ENCODE measurements around the gene TMEM169. TPM values are rescaled to one million over a fixed set of nuclear protein-coding genes. Genes with fewer than 3 reads are reported as not detected.

Gene TMEM169
- total RNA-seq, 4 donors from 2014 or later, result 0.30 to 0.85 (median 0.72) TPM; not detected in 1

- Histone ChIP-seq H3K4me1 (peaks cover 17% of the 10 kb centered on the region), H3K27me3 (no peaks in the 10 kb centered on the region), H3K4me3 (no peak overlapping the region), H3K36me3 (no peaks in the 10 kb centered on the region), H3K27ac (no peak overlapping the region), H3K9me3 (no peaks in the 10 kb centered on the region)
- no peak for TF ChIP-seq POLR2A (IDR thresholded peaks at IDR 0.05)
- TF ChIP-seq, protein P1, sequence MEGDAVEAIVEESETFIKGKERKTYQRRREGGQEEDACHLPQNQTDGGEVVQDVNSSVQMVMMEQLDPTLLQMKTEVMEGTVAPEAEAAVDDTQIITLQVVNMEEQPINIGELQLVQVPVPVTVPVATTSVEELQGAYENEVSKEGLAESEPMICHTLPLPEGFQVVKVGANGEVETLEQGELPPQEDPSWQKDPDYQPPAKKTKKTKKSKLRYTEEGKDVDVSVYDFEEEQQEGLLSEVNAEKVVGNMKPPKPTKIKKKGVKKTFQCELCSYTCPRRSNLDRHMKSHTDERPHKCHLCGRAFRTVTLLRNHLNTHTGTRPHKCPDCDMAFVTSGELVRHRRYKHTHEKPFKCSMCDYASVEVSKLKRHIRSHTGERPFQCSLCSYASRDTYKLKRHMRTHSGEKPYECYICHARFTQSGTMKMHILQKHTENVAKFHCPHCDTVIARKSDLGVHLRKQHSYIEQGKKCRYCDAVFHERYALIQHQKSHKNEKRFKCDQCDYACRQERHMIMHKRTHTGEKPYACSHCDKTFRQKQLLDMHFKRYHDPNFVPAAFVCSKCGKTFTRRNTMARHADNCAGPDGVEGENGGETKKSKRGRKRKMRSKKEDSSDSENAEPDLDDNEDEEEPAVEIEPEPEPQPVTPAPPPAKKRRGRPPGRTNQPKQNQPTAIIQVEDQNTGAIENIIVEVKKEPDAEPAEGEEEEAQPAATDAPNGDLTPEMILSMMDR (IDR thresholded peaks at IDR 0.05), result no peak
- TF ChIP-seq POLR2AphosphoS5 (IDR thresholded peaks at IDR 0.05), result no peak
- no peak for TF ChIP-seq EP300 (IDR thresholded peaks at IDR 0.05)
- DNase-seq (ENCODE audit: low spot score in 2 of 2), result no peak
- WGBS, result 69% methylated on average over 3 of the region's 3 CpGs
These were observed 1.1 kb downstream of the TMEM169 start for GRCh38 chr2:216082805-216083204.

GRCh38 chr2:216083464-216084281, 2.0 kb downstream of the TMEM169 start:
- no peaks in the 10 kb centered on the region for H3K27me3 ChIP-seq
- no peak for DNase-seq (ENCODE audit: low spot score in 2 of 2)
- WGBS, result 89% methylated on average over 11 of the region's 11 CpGs
- no peak for TF ChIP-seq POLR2AphosphoS5 (IDR thresholded peaks at IDR 0.05)
- TF ChIP-seq, protein P1 (IDR thresholded peaks at IDR 0.05), result no peak
- no peak for TF ChIP-seq EP300 (IDR thresholded peaks at IDR 0.05)
- TF ChIP-seq POLR2A (IDR thresholded peaks at IDR 0.05), result no peak
- H3K36me3 ChIP-seq, result no peaks in the 10 kb centered on the region
- no peaks in the 10 kb centered on the region for H3K9me3 ChIP-seq
- H3K27ac ChIP-seq, result no peak overlapping the region
- no peak overlapping the region for H3K4me3 ChIP-seq
- peaks cover 17% of the 10 kb centered on the region for H3K4me1 ChIP-seq

DNA sequence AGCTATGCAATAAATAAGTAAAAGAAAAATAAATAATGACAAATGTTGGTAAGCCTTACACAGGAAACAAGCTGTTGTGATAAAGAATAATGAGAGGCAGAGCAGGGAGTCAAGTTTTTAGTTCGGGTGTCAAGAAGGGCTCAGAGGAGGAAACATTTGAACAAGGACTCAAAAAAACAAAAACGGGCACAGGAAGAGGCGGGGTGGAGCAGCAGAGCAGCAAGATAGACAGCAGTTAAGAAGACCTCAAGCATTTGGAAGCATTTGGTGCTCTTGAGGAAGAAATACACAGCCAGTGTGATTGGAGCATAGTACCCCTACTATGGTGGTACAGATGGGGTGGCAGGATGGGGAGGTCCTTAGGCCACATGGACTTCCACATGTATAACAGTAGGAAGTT, 2.8 kb downstream of the TMEM169 start:
- Histone ChIP-seq H3K27ac (no peak overlapping the region), H3K4me3 (no peak overlapping the region), H3K36me3 (no peaks in the 10 kb centered on the region), H3K27me3 (no peaks in the 10 kb centered on the region), H3K9me3 (no peaks in the 10 kb centered on the region), H3K4me1 (peaks cover 17% of the 10 kb centered on the region)
- DNase-seq (ENCODE audit: low spot score in 2 of 2), result no peak
- 74% methylated on average over 3 of the region's 3 CpGs for WGBS
- TF ChIP-seq, protein P1 (IDR thresholded peaks at IDR 0.05), result no peak
- no peak for TF ChIP-seq POLR2AphosphoS5 (IDR thresholded peaks at IDR 0.05)

DNA sequence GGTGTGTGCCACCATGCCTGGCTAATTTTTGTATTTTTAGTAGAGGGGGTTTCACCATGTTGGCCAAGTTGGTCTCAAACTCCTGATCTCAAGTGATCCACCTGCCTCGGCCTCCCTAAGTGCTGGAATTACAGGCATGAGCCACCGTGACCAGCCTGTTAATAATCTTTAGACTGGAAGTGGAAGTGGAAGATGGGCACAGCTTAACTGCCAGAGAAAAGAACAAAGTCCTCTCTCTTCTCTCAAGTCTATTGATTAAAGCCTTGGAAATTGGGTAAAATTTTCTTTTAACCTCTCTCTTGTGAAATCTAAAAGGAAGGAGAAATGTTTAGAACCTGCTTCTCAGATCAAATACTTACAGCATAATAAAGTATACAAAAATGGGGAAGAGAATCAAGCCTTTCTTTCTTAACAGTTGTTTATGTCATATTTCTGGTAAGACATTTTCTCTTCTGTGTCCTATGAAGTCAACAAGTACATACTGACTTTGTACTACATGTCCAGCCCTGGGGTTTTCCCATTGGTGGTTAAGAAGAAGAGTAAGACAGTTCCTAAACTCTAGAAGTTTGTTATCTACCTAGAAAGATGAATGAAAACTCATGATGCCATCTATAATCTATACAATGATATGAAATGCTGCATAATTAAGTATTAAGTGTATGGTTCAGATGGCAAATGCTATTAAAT, 4.6 kb downstream of the TMEM169 start:
- H3K27ac ChIP-seq, result no peak overlapping the region
- H3K4me3 ChIP-seq, result no peak overlapping the region
- TF ChIP-seq, protein P1 (IDR thresholded peaks at IDR 0.05), result no peak
- TF ChIP-seq POLR2AphosphoS5 (IDR thresholded peaks at IDR 0.05) (no peak), EP300 (IDR thresholded peaks at IDR 0.05) (no peak), POLR2A (IDR thresholded peaks at IDR 0.05) (no peak)
- H3K36me3 ChIP-seq, result no peaks in the 10 kb centered on the region
- no peak for DNase-seq (ENCODE audit: low spot score in 2 of 2)
- peaks cover 8% of the 10 kb centered on the region for H3K4me1 ChIP-seq
- H3K27me3 ChIP-seq, result no peaks in the 10 kb centered on the region
- no peaks in the 10 kb centered on the region for H3K9me3 ChIP-seq
- 95% methylated on average over 2 of the region's 2 CpGs for WGBS

DNA sequence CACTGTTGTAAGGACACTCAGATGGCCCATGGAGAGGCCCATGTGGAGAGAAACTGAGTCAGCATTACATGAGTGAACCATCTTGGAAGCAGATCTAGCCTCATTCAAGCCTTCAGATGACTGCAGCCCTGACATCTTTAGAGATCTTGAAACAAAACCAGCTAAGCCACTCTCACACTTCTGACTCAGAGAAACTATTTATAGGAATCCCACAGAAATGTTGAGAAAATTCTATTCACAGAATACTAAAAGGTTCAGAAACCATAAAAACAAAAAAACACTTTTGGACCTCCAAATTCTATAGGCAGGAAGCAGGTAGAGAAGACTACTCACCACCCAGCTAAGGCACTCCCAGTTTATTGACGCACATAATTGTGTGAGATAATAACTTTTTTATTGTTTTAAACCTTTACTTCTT, 8.7 kb downstream of the TMEM169 start:
- Histone ChIP-seq H3K4me3 (no peak overlapping the region), H3K9me3 (no peaks in the 10 kb centered on the region), H3K4me1 (no peaks in the 10 kb centered on the region), H3K27me3 (no peaks in the 10 kb centered on the region), H3K36me3 (no peaks in the 10 kb centered on the region), H3K27ac (no peak overlapping the region)
- no peak for DNase-seq (ENCODE audit: low spot score in 2 of 2)
- 91% methylated on average over 1 of the region's 1 CpG for WGBS
- TF ChIP-seq POLR2AphosphoS5 (IDR thresholded peaks at IDR 0.05) (no peak), POLR2A (IDR thresholded peaks at IDR 0.05) (no peak), EP300 (IDR thresholded peaks at IDR 0.05) (no peak)
- TF ChIP-seq, protein P1 (IDR thresholded peaks at IDR 0.05), result no peak
